Endothelial cell of umbilical vein (primary cell): ENCODE data around the gene ZDHHC3.

Source experiments
- CTCF ChIP-seq, 2 donors: IDR thresholded peaks; 1 replicate in 1 of 2; 2 replicates in 1 of 2; pipeline ENCODE4 v1.5.1; 2011; ENCODE audit warnings: low read length in 2 of 2, mild to moderate bottlenecking in 2 of 2, moderate library complexity in 2 of 2, control low read depth in 1 of 2, inconsistent platforms in 1 of 2, low read depth in 1 of 2; ENCODE audit not compliant: insufficient read depth in 1 of 2; ENCODE audit errors: extremely low read depth in 1 of 2
- EZH2 ChIP-seq: IDR thresholded peaks from 2 replicates; pipeline ENCODE4 v1.6.1; 2012; ENCODE audit warnings: borderline replicate concordance, low read depth, mild to moderate bottlenecking, moderate library complexity, low read length, inconsistent platforms; ENCODE audit not compliant: severe bottlenecking
- GATA2 ChIP-seq: IDR thresholded peaks from 2 replicates; pipeline ENCODE4 v1.7.0; 2011; ENCODE audit warnings: low read depth, mild to moderate bottlenecking, moderate library complexity, mixed read lengths, low read length; ENCODE audit not compliant: insufficient read length, insufficient read depth
- MAX ChIP-seq: IDR thresholded peaks from 2 replicates; pipeline ENCODE4 v1.6.1; 2011; ENCODE audit not compliant: insufficient read depth, insufficient read length
- POLR2A ChIP-seq: IDR thresholded peaks from 2 replicates; pipeline ENCODE4 v1.6.1; 2012; ENCODE audit warnings: low read depth, mild to moderate bottlenecking, control low read depth, low read length
- POLR2AphosphoS5 ChIP-seq: IDR thresholded peaks from 2 replicates; pipeline ENCODE4 v1.6.1; 2012; ENCODE audit warnings: low read depth, mild to moderate bottlenecking, control low read depth, low read length, moderate library complexity; ENCODE audit not compliant: insufficient read depth

- no peak for TF ChIP-seq CTCF (IDR thresholded peaks at IDR 0.05; ENCODE audit: extremely low read depth in 1 of 2, insufficient read depth in 1 of 2, low read depth in 1 of 2, low read length in 2 of 2)
- no peak for TF ChIP-seq POLR2A
- TF ChIP-seq POLR2AphosphoS5, result no peak
- TF ChIP-seq EZH2, result no peak
- no peak for TF ChIP-seq GATA2
- no peak for TF ChIP-seq MAX
Observed at GRCh38 chr3:44996556-44996969, 20.6 kb upstream of the ZDHHC3 start.
